NCI-H446 treated with DMSO at 0.1 percent for 48 hours (cell line): ENCODE data around the gene ZNF784.
A peak's percentile ranks its signal among the peaks of the same experiment; 100 is the strongest.
"Not testable (repeated sequence)": the region's sequence is repeated elsewhere in the genome, so short reads cannot be mapped to it uniquely, and the experiment has no call there.

Experiments
- DNase-seq: peaks from one replicate; lab custom pipeline; 2025; lab: John Stamatoyannopoulos, UW

The ZNF784 gene

GRCh38 chr19:55582284-55582683 is 42.1 kb downstream of the ZNF784 start:
- DNase-seq = not testable (repeated sequence)

GRCh38 chr19:55581823-55582223 is 42.5 kb downstream of the ZNF784 start:
- DNase-seq = no peak

GRCh38 chr19:55581145-55581822 is 43.1 kb downstream of the ZNF784 start:
- peak; percentile 56 for DNase-seq

GRCh38 chr19:55580628-55581144 is 43.7 kb downstream of the ZNF784 start, which contains the start of gene ZNF579:
ZNF579 (minus strand) TSS chr19:55580848; CDS start chr19:55579639, 1,209 bp downstream.
- peak; percentile 77 for DNase-seq

GRCh38 chr19:55579766-55580621 is 44.4 kb downstream of the ZNF784 start:
- no peak for DNase-seq

- no peak for DNase-seq
Measured at GRCh38 chr19:55578761-55579747, 45.3 kb downstream of the ZNF784 start.

GRCh38 chr19:55578031-55578760 is 46.2 kb downstream of the ZNF784 start:
- no peak for DNase-seq

- no peak for DNase-seq
Measured at GRCh38 chr19:55576746-55577145, 47.6 kb downstream of the ZNF784 start.

- not testable (repeated sequence) for DNase-seq
Measured at GRCh38 chr19:55573929-55574328, 50.4 kb downstream of the ZNF784 start.
